A673 (cell line): ENCODE measurements around the gene KLF4. TPM values are rescaled to one million over a fixed set of nuclear protein-coding genes. Genes with fewer than 3 reads are reported as not detected.

Experiments used
- BruUV-seq: library from RNA; stranded (reverse); fragments of 400-500 nt; replicated peaks from 2 replicates; lab custom pipeline; 2021; lab: Mats Ljungman, UMichigan
- CTCF ChIA-PET: fragments of 300-600 bp; sonication (Branson Sonifier 250); formaldehyde crosslinking; loops from one replicate; lab custom pipeline; 2022; ENCODE audit warnings: antibody characterized with exemption; lab: Charles Lee
- POLR2A ChIA-PET: fragments of 300-600 bp; sonication (Branson Sonifier 250); formaldehyde crosslinking; loops from one replicate; lab custom pipeline; 2022; ENCODE audit warnings: antibody characterized with exemption; ENCODE audit not compliant: low non-redundant PET; lab: Charles Lee
- DNase-seq: peaks from one replicate; pipeline ENCODE4 v3.0.0-alpha.2; 2015; ENCODE audit warnings: low spot score
- H3K27ac ChIP-seq: fragments of 200-600 bp; sonication (generic); 2 replicates; pipeline ENCODE4 v1.5.1; 2016; ENCODE audit warnings: mixed run types, low read depth, mild to moderate bottlenecking, mixed read lengths, antibody characterized with exemption, low read length; ENCODE audit not compliant: poor library complexity, severe bottlenecking
- H3K27me3 ChIP-seq: fragments of 200-600 bp; sonication (generic); replicated peaks from 2 replicates; pipeline ENCODE4 v1.6.1; 2017; ENCODE audit warnings: mixed run types, low read depth, mild to moderate bottlenecking, mixed read lengths, antibody characterized with exemption, low read length; ENCODE audit not compliant: insufficient read depth, poor library complexity
- H3K36me3 ChIP-seq: fragments of 200-600 bp; sonication (generic); 2 replicates; pipeline ENCODE4 v1.6.1; 2016; ENCODE audit warnings: mixed run types, mild to moderate bottlenecking, mixed read lengths, antibody characterized with exemption, low read length; ENCODE audit not compliant: insufficient read depth, poor library complexity, severe bottlenecking
- H3K4me1 ChIP-seq: fragments of 200-600 bp; sonication (generic); 2 replicates; pipeline ENCODE4 v1.6.1; 2017; ENCODE audit warnings: mixed run types, mild to moderate bottlenecking, mixed read lengths, antibody characterized with exemption, low read length; ENCODE audit not compliant: insufficient read depth, poor library complexity, severe bottlenecking
- H3K4me3 ChIP-seq: fragments of 200-600 bp; sonication (generic); 2 replicates; pipeline ENCODE4 v1.5.1; 2016; ENCODE audit warnings: low read depth, mixed run types, mild to moderate bottlenecking, mixed read lengths, low read length; ENCODE audit not compliant: poor library complexity, severe bottlenecking
- H3K9me3 ChIP-seq: fragments of 200-600 bp; sonication (generic); 2 replicates; pipeline ENCODE4 v1.6.1; 2016; ENCODE audit warnings: mixed run types, low read depth, mild to moderate bottlenecking, mixed read lengths, antibody characterized with exemption, low read length; ENCODE audit not compliant: poor library complexity, severe bottlenecking
- EZH2 ChIP-seq: fragments of 200-600 bp; sonication (generic); IDR thresholded peaks from 2 replicates; pipeline ENCODE4 v1.6.1; 2017; ENCODE audit warnings: borderline replicate concordance, low read depth, mild to moderate bottlenecking, mixed read lengths, antibody characterized with exemption, low read length; ENCODE audit not compliant: poor library complexity, severe bottlenecking
- intact Hi-C: fragments of 100-400 bp; cut with micrococcal nuclease; formaldehyde crosslinking; loops from one replicate; pipeline ENCODE4 v1.10.0; 2022; ENCODE audit not compliant: unreplicated experiment
- total RNA-seq: library from RNA; stranded (reverse); gene quantifications from 2 replicates; pipeline ENCODE4 v1.2.3, GENCODE V29; 2021
- TF ChIP-seq, protein P1 (sequence below): fragments of 300-800, 200-600 bp; sonication (generic); conservative IDR thresholded peaks from 2 replicates; pipeline ENCODE4 v1.5.1; 2017; ENCODE audit warnings: low read depth, mild to moderate bottlenecking, antibody characterized with exemption, low read length, moderate library complexity, mixed read lengths

KLF4 gene
- total RNA-seq, 1 experiment from 2014 or later: 0.49 TPM

DNA sequence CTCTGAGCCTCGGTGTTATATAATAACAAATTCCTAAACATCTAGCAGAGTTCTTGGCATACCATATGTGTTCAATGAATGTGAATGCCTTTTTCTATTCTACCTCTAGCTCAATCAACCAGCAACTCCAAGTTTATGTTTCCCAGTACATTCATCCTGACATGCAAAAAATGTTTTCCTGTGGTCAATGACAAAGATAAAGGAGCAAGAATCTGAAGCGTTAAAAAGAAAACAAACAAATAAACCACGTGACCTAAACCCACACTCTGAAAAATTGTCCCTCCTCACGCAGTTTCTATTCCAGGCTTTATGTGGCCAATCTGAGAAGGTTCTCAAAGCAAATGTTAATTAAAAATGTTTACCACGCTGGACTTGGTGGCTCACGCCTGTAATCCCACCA lies 18.0 kb downstream of the KLF4 start:
- H3K4me3 ChIP-seq: no peak overlapping the region
- no peaks in the 10 kb centered on the region for H3K4me1 ChIP-seq
- no TSS peak for BruUV-seq
- TF ChIP-seq, protein P1, sequence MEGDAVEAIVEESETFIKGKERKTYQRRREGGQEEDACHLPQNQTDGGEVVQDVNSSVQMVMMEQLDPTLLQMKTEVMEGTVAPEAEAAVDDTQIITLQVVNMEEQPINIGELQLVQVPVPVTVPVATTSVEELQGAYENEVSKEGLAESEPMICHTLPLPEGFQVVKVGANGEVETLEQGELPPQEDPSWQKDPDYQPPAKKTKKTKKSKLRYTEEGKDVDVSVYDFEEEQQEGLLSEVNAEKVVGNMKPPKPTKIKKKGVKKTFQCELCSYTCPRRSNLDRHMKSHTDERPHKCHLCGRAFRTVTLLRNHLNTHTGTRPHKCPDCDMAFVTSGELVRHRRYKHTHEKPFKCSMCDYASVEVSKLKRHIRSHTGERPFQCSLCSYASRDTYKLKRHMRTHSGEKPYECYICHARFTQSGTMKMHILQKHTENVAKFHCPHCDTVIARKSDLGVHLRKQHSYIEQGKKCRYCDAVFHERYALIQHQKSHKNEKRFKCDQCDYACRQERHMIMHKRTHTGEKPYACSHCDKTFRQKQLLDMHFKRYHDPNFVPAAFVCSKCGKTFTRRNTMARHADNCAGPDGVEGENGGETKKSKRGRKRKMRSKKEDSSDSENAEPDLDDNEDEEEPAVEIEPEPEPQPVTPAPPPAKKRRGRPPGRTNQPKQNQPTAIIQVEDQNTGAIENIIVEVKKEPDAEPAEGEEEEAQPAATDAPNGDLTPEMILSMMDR: no peak
- TF ChIP-seq EZH2: no peak
- POLR2A ChIA-PET: no interaction called here
- no peaks in the 10 kb centered on the region for H3K9me3 ChIP-seq
- CTCF ChIA-PET: interaction anchor here (0.6 to 0.7 kb wide), 2 partner anchors 65 to 1479 kb away, joined by 5 to 6 read pairs; no protein-coding TSS in a partner anchor
- no peaks in the 10 kb centered on the region for H3K36me3 ChIP-seq
- intact Hi-C loops: no loop called here
- H3K27me3 ChIP-seq: peaks cover 11% of the 10 kb centered on the region
- no peak overlapping the region for H3K27ac ChIP-seq
- DNase-seq: no peak

DNA sequence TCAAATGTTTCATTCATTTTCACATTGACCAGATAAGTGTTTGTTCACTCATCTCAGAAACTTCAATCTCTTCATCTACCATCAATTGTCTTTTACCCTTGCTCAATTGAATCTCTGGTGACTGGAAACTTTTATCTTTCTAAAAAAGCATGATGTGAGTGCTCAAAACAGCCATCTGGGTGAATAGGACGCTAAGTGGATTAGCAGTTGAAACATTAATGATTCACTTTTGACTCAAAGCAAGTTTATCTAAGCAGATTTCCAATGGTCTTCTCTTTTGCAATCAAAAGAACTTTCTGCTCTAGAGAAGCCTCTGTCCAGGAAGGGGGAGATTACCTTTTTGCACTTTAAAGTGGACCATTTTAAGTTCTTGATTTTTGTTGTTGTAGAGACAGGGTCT lies 22.2 kb downstream of the KLF4 start:
- BruUV-seq: no TSS peak
- CTCF ChIA-PET: no interaction called here
- TF ChIP-seq, protein P1: no peak
- Histone ChIP-seq H3K27me3 (peaks cover 33% of the 10 kb centered on the region), H3K36me3 (no peaks in the 10 kb centered on the region), H3K4me3 (no peak overlapping the region), H3K4me1 (peaks cover 3% of the 10 kb centered on the region), H3K27ac (no peak overlapping the region), H3K9me3 (no peaks in the 10 kb centered on the region)
- intact Hi-C loops: loop anchor here (5.0 kb wide), 2 partner anchors 1100 to 1295 kb away; no protein-coding TSS in a partner anchor
- POLR2A ChIA-PET: no interaction called here
- DNase-seq: no peak

DNA sequence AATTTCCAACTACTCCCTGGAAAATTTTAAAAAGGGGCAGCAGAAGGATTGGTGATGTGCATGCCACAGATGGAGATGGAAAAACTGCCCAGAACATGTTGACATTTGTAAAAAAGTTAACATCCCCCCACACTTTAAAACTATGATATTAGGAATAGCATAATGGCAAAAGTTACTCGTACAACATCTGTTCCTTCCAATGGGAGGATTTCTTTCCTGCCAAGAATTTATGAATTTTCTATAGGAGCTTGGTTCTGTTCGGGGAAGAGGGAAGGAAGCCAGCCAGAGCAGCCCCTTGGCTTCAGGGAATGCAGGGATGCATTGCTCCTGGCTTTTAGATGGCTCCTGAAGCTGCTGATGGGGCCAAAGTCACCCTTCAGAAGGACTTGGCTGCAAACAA lies 22.7 kb downstream of the KLF4 start:
- Histone ChIP-seq H3K4me3 (no peak overlapping the region), H3K27ac (no peak overlapping the region), H3K9me3 (no peaks in the 10 kb centered on the region), H3K27me3 (peaks cover 33% of the 10 kb centered on the region), H3K36me3 (no peaks in the 10 kb centered on the region), H3K4me1 (peaks cover 3% of the 10 kb centered on the region)
- ChIA-PET POLR2A (no interaction called here), CTCF (no interaction called here)
- TF ChIP-seq EZH2: no peak
- TF ChIP-seq, protein P1: no peak
- no TSS peak for BruUV-seq
- intact Hi-C loops: loop anchor here (5.0 kb wide), 2 partner anchors 1100 to 1295 kb away; no protein-coding TSS in a partner anchor
- DNase-seq: no peak
